ENCODE measurements around the gene KCNK15.

- TF ChIP-seq CTCF (IDR thresholded peaks at IDR 0.05), result no peak
- no peak for TF ChIP-seq POLR2A (IDR thresholded peaks at IDR 0.05)
- no peak for TF ChIP-seq POLR2AphosphoS5 (IDR thresholded peaks at IDR 0.05)
Observed at GRCh38 chr20:44730441-44730840, 15.2 kb upstream of the KCNK15 start.
